GM21737 (cell line): ENCODE measurements around the gene RUFY3.
"Not testable (repeated sequence)": the region's sequence is repeated elsewhere in the genome, so short reads cannot be mapped to it uniquely, and the experiment has no call there.

Experiments used
- ATAC-seq: cut with Tn5 transposase; IDR thresholded peaks from one replicate; pipeline ENCODE4 v1.9.1; 2021; ENCODE audit warnings: mild to moderate bottlenecking, moderate library complexity; ENCODE audit not compliant: unreplicated experiment

The RUFY3 gene

DNA sequence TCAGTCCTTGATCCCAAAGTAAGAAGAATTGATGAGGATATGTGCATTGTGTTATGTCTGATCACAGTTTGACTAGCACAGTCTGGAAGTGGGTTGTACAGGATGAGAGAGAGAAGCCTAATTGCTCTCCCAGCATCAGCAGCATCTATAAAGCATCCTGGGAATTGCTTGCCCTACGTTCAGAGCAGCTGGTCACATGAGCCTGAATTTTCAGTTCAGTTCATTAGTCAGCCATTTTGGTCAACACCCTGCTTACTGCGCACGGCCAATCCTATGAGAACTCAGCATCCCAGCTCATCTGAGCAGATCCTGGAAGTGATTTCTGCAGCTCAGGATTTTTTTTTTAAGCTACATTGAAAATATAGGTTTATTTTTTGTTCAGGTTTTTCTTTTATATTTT is at the start of gene RUFY3:
TSS of gene RUFY3 (plus strand) at position 218 of the 400 bp plus-strand sequence. CDS start 610 bp downstream, outside the sequence.
- no peak for ATAC-seq

DNA sequence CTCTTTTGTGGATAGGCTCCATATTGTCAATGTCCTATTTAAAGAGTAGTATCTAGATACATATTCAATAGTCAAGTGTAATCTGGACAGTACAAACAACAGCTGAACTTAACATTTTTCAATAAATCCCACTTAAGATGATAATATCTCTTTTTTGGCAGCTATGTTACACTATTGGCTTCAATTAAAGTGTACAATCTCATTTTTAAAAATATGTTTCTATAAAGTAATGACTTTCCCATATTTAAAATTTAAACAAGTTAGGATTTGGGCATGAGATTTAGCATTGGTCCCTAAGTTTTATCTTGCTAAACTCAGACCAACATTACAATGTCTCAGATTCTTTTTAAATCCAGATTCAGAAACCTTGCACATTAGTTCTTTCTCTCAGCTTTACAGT is 47.6 kb upstream of the RUFY3 start:
- no peak for ATAC-seq

DNA sequence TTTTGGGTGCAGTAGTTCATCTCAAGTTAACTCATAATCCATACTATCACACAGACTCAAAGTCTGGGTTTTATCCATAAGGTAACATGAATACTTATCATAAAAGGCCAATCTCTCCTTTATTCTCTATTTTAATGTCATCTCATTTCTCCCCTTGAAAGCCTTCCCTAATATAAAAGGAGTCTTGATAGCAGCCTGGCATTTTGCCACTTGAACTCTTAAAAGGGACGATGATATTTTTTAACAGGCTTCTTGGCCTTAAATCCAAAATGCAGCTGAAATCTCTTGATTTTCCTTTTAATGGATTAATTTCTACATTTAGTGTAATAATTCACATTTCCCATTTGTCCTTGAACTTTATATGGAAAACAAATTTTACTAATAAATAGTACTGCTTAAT is 47.0 kb upstream of the RUFY3 start:
- no peak for ATAC-seq

GRCh38 chr4:70676554-70677090 is 45.1 kb upstream of the RUFY3 start:
- no peak for ATAC-seq

- peak; percentile 75 for ATAC-seq
Measured at GRCh38 chr4:70678383-70678999, 43.3 kb upstream of the RUFY3 start.

GRCh38 chr4:70680934-70681333 is 40.8 kb upstream of the RUFY3 start:
- ATAC-seq, result no peak

DNA sequence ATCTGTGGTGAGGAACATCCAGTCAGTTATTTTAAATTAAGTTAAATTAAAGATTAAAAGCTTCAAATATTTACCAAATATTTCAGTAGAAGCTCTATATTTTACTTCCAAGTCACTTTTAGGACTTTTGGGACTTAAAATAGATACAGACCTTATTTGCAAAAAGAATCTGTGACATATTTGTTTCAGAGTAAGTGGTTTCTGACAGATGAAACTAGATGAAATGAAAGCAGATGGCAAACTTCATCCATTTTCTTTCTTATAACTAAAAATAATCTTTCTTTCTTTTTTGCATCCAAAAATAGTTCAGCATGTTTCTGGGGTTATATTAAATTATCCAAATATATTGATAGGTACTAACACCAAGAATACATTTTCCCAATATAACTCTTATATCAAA is 40.1 kb upstream of the RUFY3 start:
- ATAC-seq, result peak; percentile 44

DNA sequence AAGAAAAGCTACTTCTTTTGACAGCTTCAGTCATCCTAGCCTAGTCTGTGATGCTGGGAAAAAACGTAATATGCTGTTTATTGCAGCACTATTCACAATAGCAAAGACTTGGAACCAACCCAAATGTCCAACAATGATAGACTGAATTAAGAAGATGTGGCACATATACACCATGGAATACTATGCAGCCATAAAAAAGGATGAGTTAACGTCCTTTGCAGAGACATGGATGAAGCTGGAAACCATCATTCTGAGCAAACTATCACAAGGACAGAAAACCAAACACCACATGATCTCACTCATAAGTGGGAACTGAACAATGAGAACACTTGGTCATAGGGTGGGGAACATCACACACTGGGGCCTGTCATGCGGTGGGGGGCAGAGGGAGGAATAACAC is 39.6 kb upstream of the RUFY3 start:
- ATAC-seq, result not testable (repeated sequence)

- ATAC-seq, result no peak
Measured at GRCh38 chr4:70687392-70687791, 34.4 kb upstream of the RUFY3 start.

GRCh38 chr4:70687821-70688794 is 33.7 kb upstream of the RUFY3 start, which contains the start of gene UTP3:
Gene UTP3 (plus strand): TSS chr4:70688532. CDS start chr4:70688678, 146 bp downstream.
- ATAC-seq, result peak; percentile 89

DNA sequence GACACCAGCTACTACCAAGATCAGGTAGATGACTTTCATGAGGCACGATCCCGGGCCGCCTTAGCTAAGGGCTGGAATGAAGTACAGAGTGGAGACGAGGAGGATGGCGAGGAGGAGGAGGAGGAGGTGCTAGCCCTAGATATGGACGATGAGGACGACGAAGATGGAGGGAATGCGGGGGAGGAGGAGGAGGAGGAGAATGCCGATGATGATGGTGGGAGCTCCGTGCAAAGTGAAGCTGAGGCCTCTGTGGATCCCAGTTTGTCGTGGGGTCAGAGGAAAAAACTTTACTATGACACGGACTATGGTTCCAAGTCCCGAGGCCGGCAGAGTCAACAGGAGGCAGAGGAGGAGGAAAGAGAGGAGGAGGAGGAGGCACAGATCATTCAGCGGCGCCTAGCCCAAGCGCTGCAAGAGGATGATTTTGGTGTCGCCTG is 33.0 kb upstream of the RUFY3 start:
- no peak for ATAC-seq

- no peak for ATAC-seq
Measured at GRCh38 chr4:70691661-70692060, 30.1 kb upstream of the RUFY3 start.

GRCh38 chr4:70694633-70695032 is 27.1 kb upstream of the RUFY3 start:
- ATAC-seq, result not testable (repeated sequence)

- not testable (repeated sequence) for ATAC-seq
Measured at GRCh38 chr4:70698435-70698834, 23.3 kb upstream of the RUFY3 start.

GRCh38 chr4:70700712-70701111 is 21.1 kb upstream of the RUFY3 start:
- ATAC-seq, result no peak

DNA sequence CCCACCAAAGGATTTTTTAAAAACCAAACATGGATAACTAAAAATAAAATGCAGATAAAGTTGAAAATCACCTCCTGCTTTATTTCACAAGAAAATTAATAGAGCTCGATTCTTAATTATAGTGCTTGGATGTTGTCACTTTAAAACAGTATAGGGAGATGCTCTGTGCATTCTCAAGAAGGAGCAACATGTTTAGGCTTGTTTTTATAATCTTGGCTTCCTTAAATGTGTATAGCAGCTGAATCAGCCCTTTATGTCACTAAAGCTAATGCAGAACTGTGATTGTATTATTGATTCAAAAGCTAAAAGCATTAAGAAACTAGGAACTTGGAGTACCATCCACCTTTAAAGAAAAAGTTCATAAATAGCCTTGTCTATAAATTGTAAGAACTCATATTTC is 20.5 kb upstream of the RUFY3 start:
- no peak for ATAC-seq

GRCh38 chr4:70702592-70702991 is 19.2 kb upstream of the RUFY3 start:
- ATAC-seq, result not testable (repeated sequence)

GRCh38 chr4:70703619-70704214 is 18.0 kb upstream of the RUFY3 start:
- ATAC-seq, result no peak

GRCh38 chr4:70704215-70704930 is 17.4 kb upstream of the RUFY3 start:
- peak; percentile 64 for ATAC-seq

- no peak for ATAC-seq
Measured at GRCh38 chr4:70704931-70705182, 16.9 kb upstream of the RUFY3 start.
